Gastroesophageal sphincter (tissue), 4 donors: Measurements from ENCODE around the gene LOXHD1. TPM values are rescaled to one million over a fixed set of nuclear protein-coding genes. Genes with fewer than 3 reads are reported as not detected.

Source experiments
- ATAC-seq: fragments of 150-250 bp; one replicate; pipeline ENCODE4 v1.9.1; 2016; ENCODE audit warnings: mild to moderate bottlenecking, moderate library complexity
- H3K27ac ChIP-seq, 4 donors: fragments of 200-600 bp; sonication (generic) in 3 of 4; 1 replicate in 3 of 4; 2 replicates in 1 of 4; pipeline ENCODE4 v1.5.1; 2016 to 2019
- H3K27me3 ChIP-seq: fragments of 200-600 bp; sonication (generic); one replicate; pipeline ENCODE4 v1.5.1; 2019
- H3K36me3 ChIP-seq, 2 donors: fragments of 200-600 bp; sonication (generic); one replicate each; pipeline ENCODE4 v1.5.1; 2019; ENCODE audit warnings: control low read depth in 1 of 2
- H3K4me1 ChIP-seq, 3 donors: fragments of 200-600 bp; sonication (generic); 1 replicate in 2 of 3; 2 replicates in 1 of 3; pipeline ENCODE4 v1.5.1; 2016 to 2019; ENCODE audit warnings: control low read depth in 2 of 3
- H3K4me3 ChIP-seq, 2 donors: fragments of 200-600 bp; sonication (generic); one replicate each; pipeline ENCODE4 v1.5.1; 2019; ENCODE audit warnings: mild to moderate bottlenecking in 1 of 2, moderate library complexity in 1 of 2
- H3K9me3 ChIP-seq, 3 donors: fragments of 200-600 bp; sonication (generic); one replicate each; pipeline ENCODE4 v1.5.1; 2017 to 2019; ENCODE audit warnings: control low read depth in 2 of 3
- CTCF ChIP-seq, 4 experiments: fragments of 200-600 bp in 2 of 4; fragments of 450-650 bp in 2 of 4; sonication (generic) in 1 of 4; IDR thresholded peaks; one replicate each; pipeline ENCODE4 v1.5.1; 2017 to 2019; ENCODE audit warnings: antibody characterized with exemption in 4 of 4, mild to moderate bottlenecking in 2 of 4, moderate library complexity in 2 of 4
- EP300 ChIP-seq: sonication (generic); formaldehyde crosslinking; IDR thresholded peaks from one replicate; pipeline ENCODE4 v1.6.1; 2017; ENCODE audit warnings: antibody characterized with exemption, mild to moderate bottlenecking
- POLR2A ChIP-seq, 2 donors: fragments of 450-650 bp; IDR thresholded peaks; one replicate each; pipeline ENCODE4 v1.6.1; 2017; ENCODE audit warnings: antibody characterized with exemption in 2 of 2, mild to moderate bottlenecking in 2 of 2, moderate library complexity in 1 of 2
- POLR2AphosphoS5 ChIP-seq: sonication (generic); formaldehyde crosslinking; IDR thresholded peaks from one replicate; pipeline ENCODE4 v1.6.1; 2017; ENCODE audit warnings: antibody characterized with exemption
- WGBS, 2 donors: methylation state at CpG; one replicate each; pipeline ENCODE4 v1.1.5; 2018; ENCODE audit warnings: low coverage in 1 of 2; 5-methylcytosine and 5-hydroxymethylcytosine counted together
- total RNA-seq, 4 donors: library from RNA; depleted of rRNA; stranded (reverse); fragments of >200 nt; gene quantifications; one replicate each; pipeline ENCODE4 v1.1.0, GENCODE V29; 2016

Gene LOXHD1
- total RNA-seq, 4 donors from 2014 or later, result 0.15 to 0.27 TPM; not detected in 2

- Histone ChIP-seq H3K9me3 (no peaks in the 10 kb centered on the region), H3K36me3 (no peaks in the 10 kb centered on the region), H3K27me3 (peaks cover 5% of the 10 kb centered on the region), H3K4me3 (no peak overlapping the region), H3K4me1 (no peaks in the 10 kb centered on the region), H3K27ac (no peak overlapping the region)
- 0 to 67% methylated on average over 1 to 5 of the region's 12 CpGs for WGBS, 2 donors
- no peak for ATAC-seq
- TF ChIP-seq POLR2AphosphoS5 (no peak), CTCF (IDR thresholded peaks at IDR 0.05) (no peak), EP300 (no peak), POLR2A (IDR thresholded peaks at IDR 0.05) (no peak)
Measured at GRCh38 chr18:46562674-46563192, 94.3 kb downstream of the LOXHD1 start.

DNA sequence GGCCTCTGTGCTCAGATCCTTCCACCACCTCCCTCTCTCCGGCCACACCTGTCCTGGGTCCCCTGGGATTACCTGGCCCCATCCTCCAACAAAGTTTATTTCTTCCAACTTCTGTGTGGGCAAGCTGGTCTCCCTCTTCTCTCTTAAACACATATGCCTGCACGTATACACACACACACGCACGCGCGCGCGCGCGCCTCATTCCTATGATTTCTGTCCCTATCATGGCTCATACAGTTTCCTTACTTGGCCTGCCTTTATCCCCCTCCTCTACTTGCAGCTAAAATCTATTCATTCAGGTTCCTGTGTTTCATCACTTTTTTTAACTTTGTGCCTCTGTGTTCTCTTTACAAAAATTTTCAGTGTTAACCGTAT lies 96.4 kb downstream of the LOXHD1 start:
- WGBS, 2 donors, result 88 to 95% methylated on average over 10 to 11 of the region's 11 CpGs

DNA sequence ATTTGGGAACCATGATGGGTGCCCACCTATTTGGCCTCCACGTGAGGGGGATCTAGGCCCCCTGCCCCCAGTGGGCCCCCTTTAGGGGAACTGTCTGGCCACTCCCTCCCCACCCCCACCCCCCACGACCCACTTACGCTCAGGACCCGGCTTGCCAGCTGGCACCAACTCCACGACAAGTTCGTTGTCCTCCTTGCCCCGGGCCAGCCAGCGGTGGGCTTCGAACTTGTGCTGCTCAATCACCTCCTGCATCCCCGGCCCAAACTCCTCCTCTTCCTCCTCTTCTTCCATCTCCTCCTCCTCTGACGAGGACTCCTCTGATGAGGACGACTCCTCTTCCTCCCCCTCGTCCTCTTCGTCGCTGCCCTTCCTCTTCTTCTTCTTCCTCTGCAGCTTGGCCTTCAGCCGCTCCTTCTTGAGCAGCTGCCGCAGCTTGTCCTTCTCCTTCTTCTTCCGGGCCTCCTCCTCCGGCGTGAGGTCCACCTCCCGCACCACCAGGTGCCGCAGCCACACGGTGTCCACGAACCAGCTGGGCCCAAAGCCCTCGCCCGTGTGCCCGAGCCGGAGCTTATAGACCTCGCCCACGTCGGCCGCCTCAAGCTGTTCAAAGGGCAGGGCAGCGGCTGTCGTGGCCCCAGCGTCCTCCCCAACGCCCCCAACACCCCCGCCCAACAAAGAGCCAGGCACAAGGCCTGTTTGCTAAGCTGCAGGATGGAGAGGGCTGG lies 96.9 kb downstream of the LOXHD1 start:
- ATAC-seq, result no peak
- no peak overlapping the region for H3K4me3 ChIP-seq

More for the DNA sequence above, 96.4 kb downstream of the LOXHD1 start:
- Histone ChIP-seq H3K36me3 (no peaks in the 10 kb centered on the region), H3K4me1 (no peaks in the 10 kb centered on the region), H3K27me3 (peaks cover 5% of the 10 kb centered on the region), H3K4me3 (no peak overlapping the region), H3K9me3 (no peaks in the 10 kb centered on the region), H3K27ac (no peak overlapping the region)
- no peak for ATAC-seq
- TF ChIP-seq POLR2AphosphoS5, result no peak
- TF ChIP-seq EP300, result no peak
- TF ChIP-seq CTCF (IDR thresholded peaks at IDR 0.05), result no peak
- no peak for TF ChIP-seq POLR2A (IDR thresholded peaks at IDR 0.05)

DNA sequence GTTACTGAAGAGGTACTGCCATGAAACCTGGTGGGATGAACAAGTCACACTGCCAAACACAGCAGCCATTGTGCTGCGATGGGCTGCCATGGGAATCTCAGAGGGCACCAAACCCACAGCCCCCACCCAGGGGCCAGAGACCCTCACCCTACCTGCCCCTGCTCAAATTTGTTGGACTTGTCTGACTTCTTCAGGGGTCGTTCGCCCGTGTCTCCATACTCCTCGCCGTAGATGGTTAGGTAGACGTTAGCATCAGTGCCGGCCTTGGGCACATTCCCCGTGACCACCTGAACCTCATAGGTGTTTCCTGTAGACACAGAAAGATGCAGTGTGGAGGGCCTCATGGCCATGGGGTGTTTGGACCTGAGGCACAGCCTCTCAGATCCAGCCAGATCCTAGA lies 97.7 kb downstream of the LOXHD1 start:
- Histone ChIP-seq H3K4me1 (no peaks in the 10 kb centered on the region), H3K27me3 (peaks cover 5% of the 10 kb centered on the region), H3K4me3 (no peak overlapping the region), H3K27ac (no peak overlapping the region), H3K9me3 (no peaks in the 10 kb centered on the region), H3K36me3 (no peaks in the 10 kb centered on the region)
- ATAC-seq, result no peak
- no peak for TF ChIP-seq POLR2AphosphoS5
- WGBS, 2 donors, result 100% methylated on average over 2 of the region's 9 CpGs; no CpG with 5 or more reads in 1 of the 2 donors

More for the DNA sequence above, 96.9 kb downstream of the LOXHD1 start:
- H3K9me3 ChIP-seq, result no peaks in the 10 kb centered on the region
- TF ChIP-seq CTCF (IDR thresholded peaks at IDR 0.05) (no peak), POLR2A (IDR thresholded peaks at IDR 0.05) (no peak), EP300 (no peak), POLR2AphosphoS5 (no peak)
- no peak overlapping the region for H3K27ac ChIP-seq
- no peaks in the 10 kb centered on the region for H3K4me1 ChIP-seq
- H3K27me3 ChIP-seq, result peaks cover 5% of the 10 kb centered on the region
- H3K36me3 ChIP-seq, result no peaks in the 10 kb centered on the region
- WGBS, 2 donors, result 85 to 90% methylated on average over 13 to 17 of the region's 37 CpGs

- Histone ChIP-seq H3K4me3 (no peak overlapping the region), H3K27me3 (no peaks in the 10 kb centered on the region), H3K36me3 (no peaks in the 10 kb centered on the region), H3K27ac (no peak overlapping the region), H3K9me3 (no peaks in the 10 kb centered on the region), H3K4me1 (no peaks in the 10 kb centered on the region)
- no peak for TF ChIP-seq EP300
- TF ChIP-seq POLR2A (IDR thresholded peaks at IDR 0.05), result no peak
- no peak for TF ChIP-seq POLR2AphosphoS5
- no peak for TF ChIP-seq CTCF (IDR thresholded peaks at IDR 0.05)
- WGBS, 2 donors, result 91 to 93% methylated on average over 3 to 8 of the region's 10 CpGs
- peak; percentile 13 for ATAC-seq
Measured at GRCh38 chr18:46556590-46557206, 100.3 kb downstream of the LOXHD1 start.
